ENCODE measurements around the gene NIPAL3.
"Not testable (repeated sequence)": the region's sequence is repeated elsewhere in the genome, so short reads cannot be mapped to it uniquely, and the experiment has no call there.

The NIPAL3 gene

GRCh38 chr1:24490101-24490781 is 74.6 kb downstream of the NIPAL3 start:
- no peak for DNase-seq (ENCODE audit: low read depth in 1 of 2, low spot score in 1 of 2)
- TF ChIP-seq POLR2AphosphoS5 (IDR thresholded peaks at IDR 0.05; ENCODE audit: low read depth) (no peak), SPI1 (IDR thresholded peaks at IDR 0.05; ENCODE audit: borderline replicate concordance, low read depth) (no peak), GABPA (IDR thresholded peaks at IDR 0.05; ENCODE audit: low read depth) (no peak), REST (IDR thresholded peaks at IDR 0.05; ENCODE audit: insufficient replicate concordance, low read depth) (no peak), CTCF (IDR thresholded peaks at IDR 0.05; ENCODE audit: insufficient read depth, low read length) (no peak)
- no peak overlapping the region for H3K4me3 ChIP-seq (replicated peaks; ENCODE audit: insufficient read depth, low read length)
- no peak overlapping the region for H3K27ac ChIP-seq (replicated peaks)
- H3K27me3 ChIP-seq (ENCODE audit: insufficient read depth, poor library complexity, severe bottlenecking) = no peaks in the 10 kb centered on the region

- Histone ChIP-seq H3K27me3 (ENCODE audit: insufficient read depth, poor library complexity, severe bottlenecking) (no peaks in the 10 kb centered on the region), H3K4me3 (replicated peaks; ENCODE audit: insufficient read depth, low read length) (no peak overlapping the region), H3K27ac (replicated peaks) (no peak overlapping the region)
- TF ChIP-seq REST (IDR thresholded peaks at IDR 0.05; ENCODE audit: insufficient replicate concordance, low read depth) = no peak
- TF ChIP-seq CTCF (IDR thresholded peaks at IDR 0.05; ENCODE audit: insufficient read depth, low read length) = no peak
- TF ChIP-seq GABPA (IDR thresholded peaks at IDR 0.05; ENCODE audit: low read depth) = no peak
- no peak for TF ChIP-seq SPI1 (IDR thresholded peaks at IDR 0.05; ENCODE audit: borderline replicate concordance, low read depth)
- TF ChIP-seq POLR2AphosphoS5 (IDR thresholded peaks at IDR 0.05; ENCODE audit: low read depth) = no peak
- no peak for DNase-seq (ENCODE audit: low read depth in 1 of 2, low spot score in 1 of 2)
Observed at GRCh38 chr1:24491577-24492360, 76.2 kb downstream of the NIPAL3 start.

GRCh38 chr1:24492935-24493334 is 77.3 kb downstream of the NIPAL3 start:
- not testable (repeated sequence) for H3K4me3 ChIP-seq (replicated peaks; ENCODE audit: insufficient read depth, low read length); H3K27me3 ChIP-seq (ENCODE audit: insufficient read depth, poor library complexity, severe bottlenecking); DNase-seq (ENCODE audit: low read depth in 1 of 2, low spot score in 1 of 2); H3K27ac ChIP-seq (replicated peaks)

GRCh38 chr1:24493785-24494184 is 78.2 kb downstream of the NIPAL3 start:
- TF ChIP-seq REST (IDR thresholded peaks at IDR 0.05; ENCODE audit: insufficient replicate concordance, low read depth) (no peak), SPI1 (IDR thresholded peaks at IDR 0.05; ENCODE audit: borderline replicate concordance, low read depth) (no peak), GABPA (IDR thresholded peaks at IDR 0.05; ENCODE audit: low read depth) (no peak), CTCF (IDR thresholded peaks at IDR 0.05; ENCODE audit: insufficient read depth, low read length) (no peak), POLR2AphosphoS5 (IDR thresholded peaks at IDR 0.05; ENCODE audit: low read depth) (no peak)
- Histone ChIP-seq H3K27me3 (ENCODE audit: insufficient read depth, poor library complexity, severe bottlenecking) (no peaks in the 10 kb centered on the region), H3K27ac (replicated peaks) (no peak overlapping the region), H3K4me3 (replicated peaks; ENCODE audit: insufficient read depth, low read length) (no peak overlapping the region)
- no peak for DNase-seq (ENCODE audit: low read depth in 1 of 2, low spot score in 1 of 2)
